ENCODE data around the gene ABCF2. TPM values are rescaled to one million over a fixed set of nuclear protein-coding genes. Genes with fewer than 3 reads are reported as not detected.

The ABCF2 gene
- 23.9 TPM for total RNA-seq
- long read RNA-seq, transcript ABCF2-201 (15 exons, 3,546 nt), result major isoform, 123 of 136 reads
- long read RNA-seq, partial matches to known transcripts, result 9 of 136 reads
- long read RNA-seq, other reads (novel, unspliced or antisense), result 4 of 136 reads

DNA sequence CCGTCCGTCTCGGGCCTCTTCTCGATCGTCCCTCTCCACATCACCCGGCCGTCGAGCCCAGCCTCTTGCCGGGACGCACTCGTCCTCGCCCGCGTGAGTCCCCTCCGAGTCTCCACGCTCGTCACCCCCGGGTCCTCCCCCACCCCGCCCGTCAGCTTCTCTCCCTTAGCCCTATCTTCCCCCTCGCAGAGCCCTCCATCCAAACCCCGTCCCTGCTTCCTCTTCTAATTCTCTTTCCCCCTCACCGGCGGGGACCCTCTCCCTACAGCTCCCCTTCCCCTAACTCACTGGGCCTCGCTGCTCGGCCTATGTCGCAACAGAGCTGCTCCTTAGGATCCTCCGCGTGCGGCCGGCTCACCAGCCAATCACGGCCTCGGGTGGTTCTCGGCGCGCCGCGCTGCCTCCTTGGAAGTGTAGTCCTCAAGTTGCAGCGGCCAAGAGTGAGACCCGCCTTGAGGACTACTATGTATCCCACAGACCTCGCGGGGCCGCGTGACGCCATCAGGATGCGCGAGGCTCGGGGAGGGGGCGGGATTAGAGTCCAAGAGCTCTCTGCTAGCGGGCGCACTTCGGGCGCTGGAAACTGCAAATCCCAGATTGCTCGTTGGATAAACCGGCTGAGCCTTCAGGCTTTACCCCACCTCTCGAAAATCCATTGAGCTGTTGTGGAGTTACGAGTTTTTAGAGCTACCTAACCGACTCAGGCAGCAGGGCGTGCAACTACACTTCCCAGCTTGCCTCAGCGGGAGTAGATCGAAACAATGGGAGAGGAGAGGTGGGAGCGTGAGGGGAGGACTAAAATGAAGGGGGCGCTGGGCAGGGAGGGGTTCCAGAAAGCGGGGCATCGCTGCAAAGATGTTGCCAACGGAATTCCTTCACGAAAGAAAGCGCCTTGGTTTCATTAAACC, at the start of gene ABCF2:
ABCF2 (minus strand) TSS at position 331 of the 908 bp plus-strand sequence. CDS start 747 bp downstream, outside the sequence.
- peak; percentile 99 for ATAC-seq (ENCODE audit: poor library complexity)
- peak; percentile 100 for DNase-seq
- intact Hi-C loops (cut with DNase I), result no loop called here

DNA sequence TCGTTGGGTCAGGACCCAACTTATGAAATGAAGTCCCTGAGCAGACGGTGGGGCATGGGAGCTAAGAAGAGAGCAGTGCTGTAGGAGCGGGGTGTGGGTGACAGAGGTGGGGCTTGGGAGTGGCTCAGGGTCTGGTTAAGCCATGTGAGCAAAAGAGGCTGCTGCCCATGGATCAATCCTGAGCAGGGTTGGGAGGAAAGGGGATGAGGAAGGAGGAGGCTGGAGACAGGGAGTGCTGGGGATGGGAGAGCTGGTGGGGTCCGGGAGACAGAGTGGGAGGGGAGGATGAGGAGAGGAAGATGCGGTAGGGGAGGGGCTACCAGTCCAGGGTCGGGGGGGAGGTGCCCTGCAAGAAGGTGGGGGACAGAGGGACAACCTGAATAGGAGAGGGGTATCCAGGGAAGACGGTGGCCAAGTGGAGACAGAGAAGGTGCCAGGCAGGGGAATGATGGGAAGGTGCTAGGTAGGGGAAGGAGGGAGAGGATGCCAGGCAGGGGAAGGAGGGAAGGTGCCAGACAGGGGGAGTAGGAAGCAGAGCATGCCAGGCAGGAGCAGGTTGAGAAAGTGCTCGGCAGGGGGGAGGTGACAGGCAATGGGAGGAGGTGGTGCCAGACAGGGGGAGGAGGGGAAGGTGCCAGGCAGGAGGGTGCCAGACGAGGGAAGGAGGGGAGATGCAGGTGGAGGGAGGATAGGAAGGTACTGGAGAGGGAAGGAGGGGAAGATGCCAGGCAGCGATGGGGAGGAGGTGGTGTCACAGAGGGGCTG, 49.0 kb upstream of the ABCF2 start:
- DNase-seq (no peak), ATAC-seq (ENCODE audit: poor library complexity) (no peak)
- intact Hi-C loops (cut with DNase I), result no loop called here

DNA sequence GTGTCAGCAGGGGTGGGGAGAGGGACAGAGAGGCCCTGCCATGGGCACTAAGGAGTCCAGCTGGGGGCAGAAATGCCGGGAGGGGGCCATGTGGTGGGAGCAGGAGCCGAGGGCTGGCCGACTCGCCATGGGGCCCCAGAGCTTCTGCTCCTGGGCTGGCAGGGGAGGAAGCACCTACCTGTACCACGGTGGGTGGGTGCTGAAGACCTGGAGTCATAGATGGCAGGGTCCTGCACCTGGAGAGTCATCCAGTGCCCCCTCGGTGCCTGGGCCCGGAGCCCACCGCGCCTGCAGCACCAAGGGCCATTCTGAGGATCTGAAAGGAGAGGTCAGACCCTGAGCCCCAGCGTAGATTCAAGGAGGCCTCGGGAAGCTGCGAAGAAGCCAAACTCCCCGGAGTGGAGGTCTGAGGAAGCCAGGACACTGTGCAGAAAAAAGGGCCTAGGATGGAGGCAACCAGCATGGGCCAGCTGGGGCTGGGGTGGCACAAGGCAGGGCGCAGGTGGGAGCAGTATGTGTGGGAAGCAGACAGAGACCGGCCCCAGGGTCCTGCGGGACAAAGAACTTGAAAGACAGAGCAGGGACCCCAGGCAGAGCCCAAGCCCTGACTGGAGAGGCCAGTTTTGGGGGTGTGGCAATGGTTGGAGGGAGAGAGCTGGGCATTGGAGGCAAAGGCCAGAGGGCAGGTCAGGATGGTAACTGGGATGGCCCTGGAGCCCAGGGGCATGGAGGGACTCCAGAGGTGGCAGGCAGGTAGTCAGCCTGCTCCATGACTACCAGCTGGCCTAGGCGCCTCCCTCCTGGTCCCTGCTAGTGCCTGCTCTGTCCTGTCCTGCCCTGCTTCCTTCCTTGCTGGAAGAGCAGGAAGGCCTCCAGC, 48.2 kb upstream of the ABCF2 start:
- DNase-seq (no peak), ATAC-seq (ENCODE audit: poor library complexity) (no peak)
- intact Hi-C loops (cut with DNase I), result no loop called here

DNA sequence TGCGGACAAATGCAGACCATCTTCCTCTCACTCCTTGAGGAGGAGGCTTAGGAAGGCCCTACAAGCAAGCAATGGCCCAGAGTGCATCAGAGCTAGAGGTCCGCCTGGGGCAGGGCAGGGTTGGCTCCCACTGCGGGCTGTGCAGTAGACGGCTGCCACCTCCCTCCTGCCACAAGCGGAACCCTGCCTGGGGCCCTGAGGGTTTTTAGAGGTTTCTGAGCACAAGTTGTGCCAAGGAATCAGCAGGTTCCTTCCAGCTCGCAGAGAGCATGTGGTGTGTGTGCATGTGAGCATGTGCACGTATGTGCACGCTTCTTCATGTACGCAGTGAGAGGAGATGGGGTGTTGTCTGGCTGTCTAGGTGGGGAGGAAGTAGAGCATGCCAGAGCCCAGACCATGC, 47.4 kb upstream of the ABCF2 start:
- ATAC-seq (ENCODE audit: poor library complexity), result no peak
- no peak for DNase-seq
- intact Hi-C loops (cut with DNase I), result no loop called here

DNA sequence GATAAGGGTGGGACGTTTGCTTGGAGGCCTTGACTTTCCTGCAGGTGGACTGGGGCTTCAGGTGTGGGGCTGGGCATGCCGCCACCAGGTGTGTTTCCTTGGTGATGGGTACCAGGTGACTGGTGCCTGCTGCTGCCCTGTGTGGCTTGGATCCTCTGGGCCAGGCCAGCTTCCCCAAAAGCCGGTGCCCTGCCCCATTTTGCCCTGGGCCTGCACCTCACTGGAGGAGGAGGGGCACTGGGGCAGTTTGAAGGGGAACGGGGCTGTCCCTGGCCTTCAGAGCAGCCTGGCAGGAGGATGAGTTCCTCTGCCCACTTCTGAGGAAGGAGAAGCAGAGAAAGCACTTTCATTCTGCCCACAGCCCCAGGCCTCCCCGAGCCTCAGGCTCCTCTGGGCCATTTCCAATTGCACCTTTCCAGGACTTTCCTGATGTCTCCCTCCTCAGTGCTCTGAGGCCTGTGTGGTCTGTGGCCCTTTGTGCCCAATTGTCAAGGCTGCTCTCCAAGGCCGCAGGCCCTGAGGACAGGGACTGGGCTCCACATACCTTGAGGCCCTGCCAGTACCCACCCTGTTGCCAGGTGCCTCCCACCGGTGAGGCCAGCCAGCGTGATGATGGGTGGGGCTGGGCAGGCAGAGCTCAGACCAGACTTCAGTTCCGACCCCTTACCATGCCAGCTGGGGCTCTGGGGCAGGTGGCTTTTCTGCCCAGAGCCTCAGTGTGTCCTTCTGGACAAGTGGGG, 46.8 kb upstream of the ABCF2 start:
- DNase-seq (no peak), ATAC-seq (ENCODE audit: poor library complexity) (no peak)
- intact Hi-C loops (cut with DNase I), result no loop called here

DNA sequence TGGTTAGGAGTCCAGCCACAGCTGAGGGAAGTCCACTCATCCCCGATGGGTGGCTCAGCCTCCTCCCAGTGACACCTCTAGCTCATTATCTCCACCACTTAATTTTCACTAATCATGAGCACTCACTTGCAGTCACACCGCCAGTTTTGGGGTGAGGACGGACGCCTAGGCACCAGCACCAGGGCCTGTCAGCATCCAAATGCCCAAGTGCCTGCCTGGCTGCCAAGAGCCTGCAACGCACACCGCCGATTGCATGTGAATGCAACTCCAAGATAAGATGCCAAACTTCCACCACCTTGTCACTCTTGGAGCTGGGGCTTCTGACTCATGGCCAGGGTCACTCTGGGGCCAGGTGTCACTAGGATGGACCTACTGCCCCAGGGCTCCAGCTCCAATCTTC, 45.9 kb upstream of the ABCF2 start:
- peak; percentile 62 for DNase-seq

DNA sequence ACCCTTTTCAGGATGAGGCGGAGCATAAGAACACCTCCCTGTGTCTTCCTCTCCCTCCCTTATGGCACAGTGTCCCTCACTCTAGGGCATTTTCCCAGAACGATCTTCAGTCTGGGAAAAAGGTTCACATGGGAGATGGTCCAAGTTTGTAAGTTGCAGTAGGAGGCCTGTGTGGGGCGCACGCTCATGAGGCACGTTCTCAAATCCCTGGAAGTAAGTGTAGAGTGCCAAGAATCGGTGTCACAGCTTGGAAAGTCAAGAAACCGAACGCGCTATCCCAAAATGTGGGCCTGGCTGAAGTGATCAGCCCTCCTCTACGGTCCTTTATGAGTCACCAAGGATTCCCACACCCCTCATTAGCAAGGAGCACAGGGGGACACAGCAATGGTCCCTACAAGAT, 45.4 kb upstream of the ABCF2 start:
- intact Hi-C loops (cut with DNase I), result no loop called here
- DNase-seq (no peak), ATAC-seq (ENCODE audit: poor library complexity) (peak; percentile 3)

More for the DNA sequence above, 45.9 kb upstream of the ABCF2 start:
- peak; percentile 48 for ATAC-seq (ENCODE audit: poor library complexity)
- intact Hi-C loops (cut with DNase I), result no loop called here

DNA sequence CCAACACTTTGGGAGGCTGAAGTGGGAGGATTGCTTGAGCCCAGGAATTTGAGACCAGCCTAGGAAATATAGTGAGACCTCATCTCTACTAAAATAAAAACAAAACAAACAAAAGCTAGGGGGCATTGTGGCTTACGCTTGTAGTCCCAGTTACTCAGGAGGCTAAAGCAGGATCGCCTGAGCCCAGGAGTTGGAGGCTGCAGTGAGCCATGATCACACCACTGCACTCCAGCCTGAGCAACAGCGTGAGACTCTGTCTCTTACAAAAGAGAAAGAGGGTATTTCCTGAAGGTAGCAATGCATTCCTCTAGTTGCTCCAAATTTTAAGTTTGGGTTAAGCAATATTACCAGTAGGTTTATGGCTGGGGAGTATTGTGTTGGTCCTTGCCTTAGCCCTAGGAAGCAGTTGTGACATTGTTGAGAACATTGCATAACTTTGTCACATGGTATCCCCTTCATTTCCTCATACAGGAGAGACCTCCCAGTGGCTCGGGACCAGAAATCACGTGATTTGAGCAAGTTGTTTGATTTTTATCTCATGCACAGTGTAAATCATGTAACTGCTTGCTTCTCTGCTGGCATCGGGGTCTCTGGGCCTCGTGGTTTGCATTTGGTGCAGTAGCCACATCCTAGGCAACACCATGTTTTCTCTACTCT, 44.8 kb upstream of the ABCF2 start:
- DNase-seq (peak; percentile 61), ATAC-seq (ENCODE audit: poor library complexity) (peak; percentile 71)
- intact Hi-C loops (cut with DNase I), result no loop called here

DNA sequence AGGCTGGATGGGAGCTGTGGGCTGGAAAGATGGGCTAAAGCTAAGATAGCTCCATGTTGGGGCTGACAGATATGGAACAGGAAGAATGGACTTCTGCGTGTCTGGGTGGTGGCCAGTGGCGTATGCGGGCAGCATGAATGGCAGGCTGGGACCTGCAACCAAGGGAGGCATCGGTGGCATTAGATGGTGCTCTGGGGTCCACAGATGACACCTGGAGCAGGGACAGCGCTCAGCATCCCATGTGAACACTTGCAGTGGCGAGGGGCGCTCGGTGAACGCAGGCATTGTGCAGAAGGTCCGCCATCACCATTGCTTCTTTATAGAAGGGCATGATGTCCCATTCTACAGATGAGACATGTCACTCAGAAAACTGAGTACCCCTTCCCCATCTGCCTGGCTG, 42.5 kb upstream of the ABCF2 start:
- ATAC-seq (ENCODE audit: poor library complexity), result no peak
- intact Hi-C loops (cut with DNase I), result no loop called here
- DNase-seq, result no peak

DNA sequence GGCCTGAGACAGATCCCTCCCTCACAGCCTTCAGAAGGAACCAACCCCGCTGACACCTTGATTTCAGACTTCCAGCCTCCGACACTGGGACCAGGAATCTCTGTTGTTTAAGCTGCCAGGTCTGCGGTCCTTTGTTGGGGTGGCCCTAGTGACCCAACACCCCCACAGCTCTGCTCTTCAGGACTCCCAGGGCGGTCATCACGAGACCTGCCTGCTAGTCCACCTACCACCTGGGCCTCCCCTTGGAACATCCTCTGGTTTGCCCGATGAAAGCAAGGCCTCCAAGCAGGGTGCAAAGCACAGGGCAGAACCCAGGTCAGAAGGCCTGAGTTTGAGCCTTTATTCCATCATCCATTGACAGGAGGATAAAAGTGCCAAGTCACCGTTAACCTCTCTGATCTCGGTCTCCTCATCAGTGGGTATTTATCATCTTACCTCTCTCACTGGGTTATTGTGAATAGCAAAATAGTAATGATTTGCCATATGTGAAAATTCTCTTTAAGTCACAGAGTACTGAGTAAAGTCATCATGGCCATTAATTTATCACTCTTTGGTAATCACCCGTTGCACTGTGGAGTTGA, 38.4 kb upstream of the ABCF2 start:
- intact Hi-C loops (cut with DNase I), result no loop called here

DNA sequence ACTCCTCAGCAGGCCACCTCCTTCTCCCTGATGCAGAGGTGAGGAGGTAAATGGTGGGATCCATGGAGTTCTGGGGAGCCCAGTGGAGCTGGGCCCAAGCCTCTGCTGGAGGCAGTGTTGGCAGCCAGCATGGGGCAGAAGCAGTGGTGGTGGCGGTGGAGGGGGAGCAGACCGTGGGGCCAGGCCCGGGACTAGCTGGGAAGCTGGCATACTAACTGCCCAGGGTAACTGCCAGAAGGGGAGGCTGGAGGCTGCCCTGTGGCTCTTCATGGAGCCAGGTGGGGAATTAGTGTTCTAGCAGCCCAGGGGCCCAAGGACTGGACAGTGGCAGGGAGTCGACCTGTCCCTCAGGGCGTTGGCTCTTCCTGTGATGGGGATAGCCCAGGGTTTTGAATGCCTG, 37.6 kb upstream of the ABCF2 start:
- intact Hi-C loops (cut with DNase I), result no loop called here
- DNase-seq, result peak; percentile 26
- no peak for ATAC-seq (ENCODE audit: poor library complexity)

More for the DNA sequence above, 38.4 kb upstream of the ABCF2 start:
- ATAC-seq (ENCODE audit: poor library complexity), result no peak
- DNase-seq, result no peak

DNA sequence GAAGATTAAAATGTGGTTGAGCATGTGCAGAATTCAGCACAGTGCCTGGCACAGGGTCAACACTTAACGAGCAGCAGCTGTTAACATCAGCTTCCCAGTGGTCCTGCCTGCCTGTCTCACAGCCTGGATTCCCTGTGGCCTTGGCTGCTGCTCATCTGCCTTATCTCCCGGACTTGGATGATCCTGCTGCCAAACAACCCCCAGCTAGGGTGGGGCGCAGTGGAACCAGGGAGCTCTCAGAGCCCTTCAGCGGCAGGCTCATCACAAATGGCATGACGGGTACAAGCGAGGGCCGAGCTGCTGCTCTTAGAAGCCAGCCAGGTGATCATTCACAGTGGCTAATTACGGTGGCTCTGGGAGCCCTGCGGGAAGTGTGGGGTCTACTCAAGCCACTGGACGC, 34.5 kb upstream of the ABCF2 start:
- ATAC-seq (ENCODE audit: poor library complexity) (peak; percentile 22), DNase-seq (peak; percentile 43)
- intact Hi-C loops (cut with DNase I), result no loop called here

DNA sequence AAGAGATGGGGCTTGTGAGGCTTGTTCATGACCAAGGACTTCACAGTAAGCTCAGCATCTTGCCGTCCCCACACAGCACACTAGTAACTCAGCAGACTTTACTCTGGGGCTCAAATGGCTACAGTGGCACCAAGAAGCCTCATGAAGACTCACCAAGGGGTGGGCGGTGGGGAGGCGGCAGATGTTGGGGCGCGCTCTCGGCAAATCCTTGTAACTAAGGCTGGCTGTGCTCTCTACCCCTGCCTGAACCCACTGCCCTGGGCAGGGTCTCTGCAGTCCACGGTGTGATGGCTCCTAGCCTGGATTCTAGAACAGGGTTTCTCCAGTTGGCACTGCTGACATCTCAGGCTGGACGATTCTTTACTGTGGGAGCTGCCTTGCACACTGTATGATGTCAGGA, 33.9 kb upstream of the ABCF2 start:
- no peak for DNase-seq
- no peak for ATAC-seq (ENCODE audit: poor library complexity)
- intact Hi-C loops (cut with DNase I), result no loop called here

DNA sequence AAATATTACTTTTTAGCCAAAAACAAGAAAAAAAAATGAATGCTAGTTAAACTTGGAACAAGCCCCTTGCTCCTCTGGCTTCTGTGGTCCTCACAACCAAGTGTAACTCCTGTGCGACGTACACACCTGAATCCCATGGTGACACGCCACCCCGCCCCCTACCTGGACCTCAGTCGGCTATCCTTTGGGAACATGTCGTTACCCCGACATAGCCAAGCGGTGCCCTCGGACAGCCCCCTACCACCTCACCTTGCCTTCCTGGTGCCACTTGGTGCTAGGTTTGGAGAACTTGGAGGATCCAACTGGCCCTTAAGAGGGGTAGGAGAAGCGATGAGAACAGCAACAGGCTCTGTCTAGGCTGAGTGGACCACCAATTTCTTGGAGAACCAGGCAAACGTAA, 33.5 kb upstream of the ABCF2 start:
- DNase-seq (peak; percentile 35), ATAC-seq (ENCODE audit: poor library complexity) (no peak)
- intact Hi-C loops (cut with DNase I), result no loop called here

DNA sequence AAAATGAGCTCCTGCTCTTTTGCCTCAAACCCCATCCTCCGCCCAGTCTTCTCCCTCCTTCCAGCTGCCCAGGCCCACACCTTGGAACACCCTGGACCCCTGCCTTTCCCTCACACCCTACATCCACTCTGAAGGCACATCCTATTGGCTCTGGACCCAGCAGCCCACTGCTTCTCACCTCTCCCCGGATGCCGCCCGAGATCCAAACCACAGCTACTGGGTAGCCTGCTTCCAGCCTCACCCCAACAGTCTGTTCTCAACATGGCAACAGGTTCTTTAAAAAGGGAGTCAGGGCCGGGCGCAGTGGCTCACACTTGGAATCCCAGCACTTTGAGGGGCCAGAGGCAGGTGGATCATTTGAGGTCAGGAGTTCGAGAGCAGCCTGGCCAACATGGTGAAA, 31.0 kb upstream of the ABCF2 start:
- intact Hi-C loops (cut with DNase I), result no loop called here
- ATAC-seq (ENCODE audit: poor library complexity) (no peak), DNase-seq (no peak)

DNA sequence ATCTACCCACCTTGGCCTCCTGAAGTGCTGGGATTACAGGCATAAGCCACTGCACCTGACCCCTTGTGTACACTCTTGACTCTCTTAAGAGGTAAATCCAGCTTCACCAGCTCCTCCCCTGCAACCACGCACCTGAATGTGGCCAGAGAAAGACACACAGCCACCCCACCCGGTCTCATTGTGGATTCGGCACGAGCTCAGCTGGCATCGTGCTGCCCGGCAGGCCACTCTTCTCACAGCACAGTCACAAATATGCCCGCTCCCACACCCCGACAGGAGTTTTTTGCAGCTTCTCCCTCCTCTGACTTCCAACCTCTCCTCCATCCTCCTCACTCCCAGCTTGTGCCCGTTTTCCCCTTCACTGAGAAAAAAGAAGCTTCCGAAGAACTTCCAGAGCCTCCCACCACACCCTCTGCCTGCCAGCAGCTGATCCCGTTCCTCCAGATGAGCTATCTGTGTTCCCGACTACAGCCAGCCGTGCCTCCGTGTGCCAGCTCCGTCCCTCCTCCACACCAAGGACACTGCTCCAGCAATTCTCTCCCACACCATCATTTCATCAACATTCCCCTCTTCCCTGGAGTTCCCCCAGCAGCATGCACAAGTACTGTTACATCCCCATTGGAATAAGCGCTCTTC, 29.5 kb upstream of the ABCF2 start:
- intact Hi-C loops (cut with DNase I), result no loop called here
- ATAC-seq (ENCODE audit: poor library complexity) (peak; percentile 32), DNase-seq (no peak)

DNA sequence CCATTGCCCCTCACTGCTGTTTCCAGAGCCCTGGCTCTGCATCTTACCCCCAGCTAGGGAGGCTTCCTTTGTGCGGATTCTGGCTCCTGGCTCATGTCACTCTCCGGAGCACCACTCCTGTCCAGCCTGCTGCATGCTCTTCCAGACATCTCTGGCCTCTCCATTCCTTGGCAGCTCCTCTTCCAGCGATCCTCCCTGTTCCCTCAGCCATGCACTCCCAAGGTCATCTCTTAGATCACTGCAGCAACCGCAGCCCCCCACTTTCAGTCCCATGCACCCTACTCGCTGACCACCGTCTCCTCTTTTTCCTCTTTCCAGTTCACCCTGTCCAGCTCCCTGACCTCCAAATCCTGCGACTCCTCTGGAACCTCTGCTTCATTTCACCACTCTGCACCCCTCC, 28.4 kb upstream of the ABCF2 start:
- DNase-seq (peak; percentile 24), ATAC-seq (ENCODE audit: poor library complexity) (no peak)
- intact Hi-C loops (cut with DNase I), result no loop called here
